ENCODE data around the gene FOXL3. TPM values are rescaled to one million over a fixed set of nuclear protein-coding genes. Genes with fewer than 3 reads are reported as not detected.

The FOXL3 gene
- polyA plus RNA-seq, 3 donors: not detected

GRCh38 chr7:336810-337566 is 47.0 kb downstream of the FOXL3 start:
- intact Hi-C loops (cut with micrococcal nuclease): no loop called here
- Histone ChIP-seq H3K4me3 (replicated peaks in 1 of 3; ENCODE audit: low read depth in 2 of 3, low read length in 3 of 3) (no peak overlapping the region), H3K27ac (ENCODE audit: low read depth in 1 of 2, low read length in 2 of 2) (no peak overlapping the region), H3K27me3 (ENCODE audit: control insufficient read depth in 2 of 2, insufficient read depth in 2 of 2, low read length in 2 of 2) (peaks cover 0 to 8% of the 10 kb centered on the region in 2 donors), H3K4me2 (replicated peaks; ENCODE audit: extremely low read depth, low read length, poor library complexity, severe bottlenecking) (no peak overlapping the region), H3K9me3 (replicated peaks in 1 of 2; ENCODE audit: control insufficient read depth in 1 of 2, insufficient read depth in 1 of 2, low read length in 2 of 2) (peaks cover 14 to 19% of the 10 kb centered on the region in 2 donors), H3K79me2 (ENCODE audit: insufficient read depth, low read length) (no peaks in the 10 kb centered on the region), H3K4me1 (ENCODE audit: control insufficient read depth in 1 of 2, insufficient read depth in 2 of 2, low read length in 2 of 2) (no peaks in the 10 kb centered on the region), H3K36me3 (replicated peaks in 1 of 2; ENCODE audit: control insufficient read depth in 1 of 2, insufficient read depth in 2 of 2, low read length in 2 of 2) (no peaks in the 10 kb centered on the region), H4K20me1 (ENCODE audit: insufficient read depth, low read length) (no peaks in the 10 kb centered on the region), H3K9ac (ENCODE audit: insufficient read depth, low read length, poor library complexity, severe bottlenecking) (no peak overlapping the region), H2AFZ (ENCODE audit: insufficient read depth, low read depth, low read length, poor library complexity, severe bottlenecking) (no peak overlapping the region)
- no peaks in the 10 kb centered on the region for H3K36me3 Mint-ChIP-seq
- no peak overlapping the region for H3K27ac Mint-ChIP-seq
- H3K27me3 Mint-ChIP-seq (ENCODE audit: low read depth in 3 of 3): peaks cover 11 to 16% (median 14%) of the 10 kb centered on the region in 3 donors
- no peaks in the 10 kb centered on the region for H3K4me1 Mint-ChIP-seq
- no peak overlapping the region for H3K4me3 Mint-ChIP-seq
- no peak for DNase-seq
- peaks cover 0 to 16% (median 13%) of the 10 kb centered on the region in 7 donors for H3K9me3 Mint-ChIP-seq
- WGBS (ENCODE audit: insufficient coverage): 88% methylated on average over 20 of the region's 34 CpGs
- no peak for TF ChIP-seq CTCF (IDR thresholded peaks at IDR 0.05)

GRCh38 chr7:337567-337951 is 47.6 kb downstream of the FOXL3 start:
- H3K9ac ChIP-seq (ENCODE audit: insufficient read depth, low read length, poor library complexity, severe bottlenecking): no peak overlapping the region
- H3K4me3 ChIP-seq (replicated peaks in 1 of 3; ENCODE audit: low read depth in 2 of 3, low read length in 3 of 3): no peak overlapping the region
- peaks cover 0 to 5% of the 10 kb centered on the region in 2 donors for H3K27me3 ChIP-seq (ENCODE audit: control insufficient read depth in 2 of 2, insufficient read depth in 2 of 2, low read length in 2 of 2)
- H3K4me3 Mint-ChIP-seq: no peak overlapping the region
- H3K36me3 Mint-ChIP-seq: no peaks in the 10 kb centered on the region
- H3K4me1 Mint-ChIP-seq: no peaks in the 10 kb centered on the region
- H3K4me1 ChIP-seq (ENCODE audit: control insufficient read depth in 1 of 2, insufficient read depth in 2 of 2, low read length in 2 of 2): no peaks in the 10 kb centered on the region
- no peak for TF ChIP-seq CTCF (IDR thresholded peaks at IDR 0.05)
- H3K4me2 ChIP-seq (replicated peaks; ENCODE audit: extremely low read depth, low read length, poor library complexity, severe bottlenecking): no peak overlapping the region
- intact Hi-C loops (cut with micrococcal nuclease): no loop called here
- peaks cover 7 to 12% (median 9%) of the 10 kb centered on the region in 3 donors for H3K27me3 Mint-ChIP-seq (ENCODE audit: low read depth in 3 of 3)
- 94% methylated on average over 15 of the region's 17 CpGs for WGBS (ENCODE audit: insufficient coverage)
- no peaks in the 10 kb centered on the region for H3K36me3 ChIP-seq (replicated peaks in 1 of 2; ENCODE audit: control insufficient read depth in 1 of 2, insufficient read depth in 2 of 2, low read length in 2 of 2)
- H3K27ac Mint-ChIP-seq: no peak overlapping the region
- H3K79me2 ChIP-seq (ENCODE audit: insufficient read depth, low read length): no peaks in the 10 kb centered on the region
- no peak overlapping the region for H2AFZ ChIP-seq (ENCODE audit: insufficient read depth, low read depth, low read length, poor library complexity, severe bottlenecking)
- peaks cover 0 to 16% (median 13%) of the 10 kb centered on the region in 7 donors for H3K9me3 Mint-ChIP-seq
- peaks cover 14 to 19% of the 10 kb centered on the region in 2 donors for H3K9me3 ChIP-seq (replicated peaks in 1 of 2; ENCODE audit: control insufficient read depth in 1 of 2, insufficient read depth in 1 of 2, low read length in 2 of 2)
- H3K27ac ChIP-seq (ENCODE audit: low read depth in 1 of 2, low read length in 2 of 2): no peak overlapping the region
- no peak for DNase-seq
- H4K20me1 ChIP-seq (ENCODE audit: insufficient read depth, low read length): no peaks in the 10 kb centered on the region
